ENCODE results near the gene HCN2. TPM values are rescaled to one million over a fixed set of nuclear protein-coding genes. Genes with fewer than 3 reads are reported as not detected.

Gene HCN2
- total and polyA plus RNA-seq, 9 of the 15 experiments (the other 6 are each of a cell fraction or from before 2014, with no cell fraction given): 0.29 to 4.2 (median 0.82) TPM; not detected in 2

DNA sequence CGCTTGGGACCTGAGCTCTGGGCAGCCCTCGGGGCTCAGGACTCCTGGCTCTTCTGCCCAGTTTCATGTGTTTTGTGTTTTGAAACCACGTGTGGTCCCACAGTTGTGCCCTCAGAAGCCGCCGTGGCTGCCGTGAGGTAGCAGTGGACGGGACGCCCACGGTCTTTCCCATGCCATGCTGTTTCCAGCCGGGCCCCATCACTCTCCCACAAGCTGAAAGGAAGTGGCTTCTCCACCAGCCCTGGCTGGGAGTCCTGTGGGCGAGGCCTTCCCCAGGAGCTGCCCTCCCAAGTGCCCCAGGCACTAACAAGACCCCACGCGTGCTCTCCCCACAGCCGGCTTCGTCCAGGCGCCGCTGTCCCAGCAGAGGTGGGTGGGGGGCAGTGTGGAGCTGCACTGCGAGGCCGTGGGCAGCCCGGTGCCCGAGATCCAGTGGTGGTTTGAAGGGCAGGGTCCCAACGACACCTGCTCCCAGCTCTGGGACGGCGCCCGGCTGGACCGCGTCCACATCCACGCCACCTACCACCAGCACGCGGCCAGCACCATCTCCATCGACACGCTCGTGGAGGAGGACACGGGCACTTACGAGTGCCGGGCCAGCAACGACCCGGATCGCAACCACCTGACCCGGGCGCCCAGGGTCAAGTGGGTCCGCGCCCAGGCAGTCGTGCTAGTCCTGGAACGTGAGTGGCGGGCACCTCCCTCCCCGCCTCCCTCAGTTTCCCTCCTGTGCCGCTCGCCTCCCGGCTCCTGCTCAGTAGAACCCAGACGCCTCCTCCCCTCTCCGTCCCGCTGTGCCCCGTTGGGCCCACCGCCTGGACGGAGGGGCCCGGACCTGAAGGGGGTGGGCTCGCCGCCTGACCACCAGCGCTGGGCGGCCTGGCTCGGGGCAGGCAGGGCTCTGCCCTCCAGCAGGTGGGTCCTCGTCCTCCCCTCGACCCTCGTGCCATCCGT, 12.0 kb upstream of the HCN2 start:
- Histone ChIP-seq H3K27ac (ENCODE audit: extremely low read depth, low read depth, low read length) (no peak overlapping the region), H3K4me3 (no peak overlapping the region), H3K4me1 (replicated peaks in 1 of 2; ENCODE audit: control insufficient read depth in 2 of 2, insufficient read depth in 2 of 2, low read length in 2 of 2) (peaks cover 28 to 91% of the 10 kb centered on the region in 2 experiments), H3K9me1 (ENCODE audit: control insufficient read depth, insufficient read depth, low read length) (peaks cover 15% of the 10 kb centered on the region), H2AFZ (ENCODE audit: low read depth, low read length) (no peak overlapping the region), H3K36me3 (ENCODE audit: control insufficient read depth, insufficient read depth, low read length) (peaks cover 66% of the 10 kb centered on the region; the same call in 2 of the 3 replicates), H4K20me1 (replicated peaks; ENCODE audit: control insufficient read depth, insufficient read depth, low read length) (peaks cover 73% of the 10 kb centered on the region), H3K27me3 (ENCODE audit: control insufficient read depth in 2 of 2, insufficient read depth in 2 of 2, low read length in 2 of 2) (no peaks in the 10 kb centered on the region), H3K9me3 (replicated peaks; ENCODE audit: control insufficient read depth, insufficient read depth, low read depth, low read length) (no peaks in the 10 kb centered on the region), H3K9ac (ENCODE audit: insufficient read depth in 1 of 2, low read depth in 2 of 2, low read length in 2 of 2) (no peak overlapping the region; a peak in 1 of 4 replicates), H3K79me2 (ENCODE audit: control insufficient read depth, insufficient read depth, low read length) (peaks cover 78% of the 10 kb centered on the region), H3K4me2 (ENCODE audit: insufficient read depth, low read length) (no peak overlapping the region)
- FAIRE-seq: no peak
- ATAC-seq: no peak
- no peak for TF ChIP-seq ZNF766 (CRISPR knock-in tag; conservative IDR thresholded peaks at IDR 0.05)
- TF ChIP-seq RFX5 (IDR thresholded peaks at IDR 0.05; ENCODE audit: low read depth, low read length): no peak
- no peak for TF ChIP-seq PHB2 (IDR thresholded peaks at IDR 0.05; ENCODE audit: low read depth)
- TF ChIP-seq PCBP1 (IDR thresholded peaks at IDR 0.05; ENCODE audit: low read depth, low read length, poor library complexity, severe bottlenecking): peak; percentile 73
- TF ChIP-seq, protein P1, sequence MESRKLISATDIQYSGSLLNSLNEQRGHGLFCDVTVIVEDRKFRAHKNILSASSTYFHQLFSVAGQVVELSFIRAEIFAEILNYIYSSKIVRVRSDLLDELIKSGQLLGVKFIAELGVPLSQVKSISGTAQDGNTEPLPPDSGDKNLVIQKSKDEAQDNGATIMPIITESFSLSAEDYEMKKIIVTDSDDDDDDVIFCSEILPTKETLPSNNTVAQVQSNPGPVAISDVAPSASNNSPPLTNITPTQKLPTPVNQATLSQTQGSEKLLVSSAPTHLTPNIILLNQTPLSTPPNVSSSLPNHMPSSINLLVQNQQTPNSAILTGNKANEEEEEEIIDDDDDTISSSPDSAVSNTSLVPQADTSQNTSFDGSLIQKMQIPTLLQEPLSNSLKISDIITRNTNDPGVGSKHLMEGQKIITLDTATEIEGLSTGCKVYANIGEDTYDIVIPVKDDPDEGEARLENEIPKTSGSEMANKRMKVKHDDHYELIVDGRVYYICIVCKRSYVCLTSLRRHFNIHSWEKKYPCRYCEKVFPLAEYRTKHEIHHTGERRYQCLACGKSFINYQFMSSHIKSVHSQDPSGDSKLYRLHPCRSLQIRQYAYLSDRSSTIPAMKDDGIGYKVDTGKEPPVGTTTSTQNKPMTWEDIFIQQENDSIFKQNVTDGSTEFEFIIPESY (CRISPR knock-in tag; IDR thresholded peaks at IDR 0.05): 0 out of 2 replicates have a peak, but pooled peaks have one; percentile 25
- no peak for TF ChIP-seq MED1 (CRISPR knock-in tag; IDR thresholded peaks at IDR 0.05; ENCODE audit: borderline replicate concordance)
- peak; percentile 39; the same call in 1 of the 2 replicates for TF ChIP-seq POLR2G (IDR thresholded peaks at IDR 0.05; ENCODE audit: low read depth, low read length)
- TF ChIP-seq HCFC1 (IDR thresholded peaks at IDR 0.05; ENCODE audit: low read depth, low read length): no peak
- no peak for TF ChIP-seq HNRNPLL (IDR thresholded peaks at IDR 0.05; ENCODE audit: low read depth, low read length, poor library complexity, severe bottlenecking)
- TF ChIP-seq THRAP3 (IDR thresholded peaks at IDR 0.05; ENCODE audit: borderline replicate concordance): no peak
- peak; percentile 55; the same call in 1 of the 2 replicates for TF ChIP-seq RBFOX2 (IDR thresholded peaks at IDR 0.05; ENCODE audit: low read depth, low read length)
- TF ChIP-seq HMGN3 (IDR thresholded peaks at IDR 0.05; ENCODE audit: borderline replicate concordance, extremely low read depth, insufficient read length, low read depth, low read length): peak; percentile 22
- TF ChIP-seq, protein P2, sequence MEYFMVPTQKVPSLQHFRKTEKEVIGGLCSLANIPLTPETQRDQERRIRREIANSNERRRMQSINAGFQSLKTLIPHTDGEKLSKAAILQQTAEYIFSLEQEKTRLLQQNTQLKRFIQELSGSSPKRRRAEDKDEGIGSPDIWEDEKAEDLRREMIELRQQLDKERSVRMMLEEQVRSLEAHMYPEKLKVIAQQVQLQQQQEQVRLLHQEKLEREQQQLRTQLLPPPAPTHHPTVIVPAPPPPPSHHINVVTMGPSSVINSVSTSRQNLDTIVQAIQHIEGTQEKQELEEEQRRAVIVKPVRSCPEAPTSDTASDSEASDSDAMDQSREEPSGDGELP (CRISPR knock-in tag; IDR thresholded peaks at IDR 0.05; ENCODE audit: borderline replicate concordance): no peak
- TF ChIP-seq FIP1L1 (IDR thresholded peaks at IDR 0.05; ENCODE audit: low read depth, low read length, poor library complexity, severe bottlenecking): peak; percentile 20
- intact Hi-C loops (cut with micrococcal nuclease): no loop called here
- CTCF ChIA-PET (ENCODE audit: low intra/inter-chr PET ratio): no interaction called here
- in situ Hi-C loops (cut with MboI): no loop called here
- POLR2A ChIA-PET: interaction anchor here (0.6 to 0.8 kb wide), 2 partner anchors 30 to 228 kb away, joined by 4 to 5 read pairs; no protein-coding TSS in a partner anchor
- no TSS peak for BruUV-seq (replicated peaks)
- 91% methylated on average over 23 of the region's 66 CpGs for WGBS (ENCODE audit: insufficient coverage, low coverage, missing lambda C conversion rate)
- DNase-seq (ENCODE audit: extremely low read depth in 1 of 4, low spot score in 3 of 4): no peak
